OCI-LY3 (cell line): Measurements from ENCODE around the gene SLC7A5.
"Not testable (repeated sequence)": the region's sequence is repeated elsewhere in the genome, so short reads cannot be mapped to it uniquely, and the experiment has no call there.

Source experiments
- H2AFZ ChIP-seq: fragments of 200-600, 300-600 bp; shearing (Covaris generic); 2 replicates; pipeline ENCODE4 v1.6.0; 2014; ENCODE audit warnings: antibody characterized with exemption, low read depth, low read length
- H3K27ac ChIP-seq: fragments of 200-600, 300-600 bp; sonication (generic); 2 replicates; pipeline ENCODE4 v1.5.1; 2014; ENCODE audit warnings: mild to moderate bottlenecking, low read length, moderate library complexity, mixed read lengths
- H3K27me3 ChIP-seq: fragments of 200-600, 300-600 bp; sonication (generic); 2 replicates; pipeline ENCODE4 v1.6.1; 2014; ENCODE audit warnings: low read depth, low read length, mixed read lengths
- H3K36me3 ChIP-seq: fragments of 200-600, 300-600 bp; sonication (generic); replicated peaks from 2 replicates; pipeline ENCODE3; 2014; ENCODE audit warnings: low read depth, low read length, mixed read lengths
- H3K4me1 ChIP-seq: fragments of 300-600, 200-600 bp; sonication (generic); 2 replicates; pipeline ENCODE4 v1.6.1; 2014; ENCODE audit warnings: low read length, mixed read lengths
- H3K4me2 ChIP-seq: fragments of 200-600, 300-600 bp; sonication (generic); 2 replicates; pipeline ENCODE4 v1.6.1; 2014; ENCODE audit warnings: low read length, mixed read lengths
- H3K4me3 ChIP-seq: fragments of 300-600, 200-600 bp; sonication (generic); 2 replicates; pipeline ENCODE4 v1.5.1; 2014; ENCODE audit warnings: antibody characterized with exemption, mild to moderate bottlenecking, low read length, moderate library complexity
- H3K79me2 ChIP-seq: fragments of 300-600, 200-600 bp; shearing (Covaris generic); 2 replicates; pipeline ENCODE4 v1.6.1; 2014; ENCODE audit warnings: mild to moderate bottlenecking, low read length, mixed read lengths
- H3K9ac ChIP-seq: fragments of 300-600, 200-600 bp; shearing (Covaris generic); 2 replicates; pipeline ENCODE4 v1.6.0; 2014; ENCODE audit warnings: mild to moderate bottlenecking, low read length, moderate library complexity
- H3K9me3 ChIP-seq: fragments of 200-600, 300-600 bp; shearing (Covaris generic); 2 replicates; pipeline ENCODE4 v1.6.1; 2014; ENCODE audit warnings: low read length, mixed read lengths; ENCODE audit not compliant: insufficient read depth
- H4K20me1 ChIP-seq: fragments of 200-600, 300-600 bp; sonication (generic); 2 replicates; pipeline ENCODE4 v1.6.1; 2016; ENCODE audit warnings: low read length, mixed read lengths; ENCODE audit not compliant: insufficient read depth
- EZH2phosphoT487 ChIP-seq: fragments of 200-600 bp; shearing (Covaris generic); IDR thresholded peaks from 2 replicates; pipeline ENCODE4 v1.6.1; 2018; ENCODE audit warnings: antibody characterized with exemption, mixed run types, low read depth
- TF ChIP-seq, protein P1 (sequence below): fragments of 200-600, 300-600 bp; sonication (generic); IDR thresholded peaks from 2 replicates; pipeline ENCODE4 v1.5.1; 2014; ENCODE audit warnings: antibody characterized with exemption, low read length, low read depth

SLC7A5 gene

DNA sequence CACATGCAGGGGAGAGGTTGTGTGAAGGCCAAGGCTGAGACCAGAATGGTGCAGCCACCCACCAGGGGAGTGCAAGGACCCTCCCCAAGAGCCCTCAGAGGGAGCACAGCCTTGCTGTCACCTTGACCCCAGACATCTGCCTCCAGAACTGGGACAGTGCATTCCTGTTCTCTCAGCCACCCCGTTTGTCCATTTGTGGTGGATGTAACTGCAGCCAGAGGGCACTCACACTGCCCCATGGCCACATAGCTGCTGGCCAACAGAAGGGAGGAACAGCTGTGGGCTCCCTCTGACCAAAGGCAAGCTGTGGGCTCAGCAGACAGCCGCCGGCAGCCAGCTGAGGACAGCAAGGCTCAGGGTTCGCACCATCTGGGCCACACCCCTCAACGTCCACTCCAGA, 53.7 kb downstream of the SLC7A5 start:
- Histone ChIP-seq H3K79me2 (no peaks in the 10 kb centered on the region), H3K36me3 (peaks cover 4% of the 10 kb centered on the region), H3K4me3 (no peak overlapping the region), H3K27me3 (no peaks in the 10 kb centered on the region), H3K27ac (no peak overlapping the region), H2AFZ (no peak overlapping the region), H4K20me1 (no peaks in the 10 kb centered on the region), H3K9ac (no peak overlapping the region), H3K4me1 (peaks cover 15% of the 10 kb centered on the region), H3K4me2 (no peak overlapping the region), H3K9me3 (peaks cover 26% of the 10 kb centered on the region; the same call in 1 of the 2 replicates)
- TF ChIP-seq, protein P1, sequence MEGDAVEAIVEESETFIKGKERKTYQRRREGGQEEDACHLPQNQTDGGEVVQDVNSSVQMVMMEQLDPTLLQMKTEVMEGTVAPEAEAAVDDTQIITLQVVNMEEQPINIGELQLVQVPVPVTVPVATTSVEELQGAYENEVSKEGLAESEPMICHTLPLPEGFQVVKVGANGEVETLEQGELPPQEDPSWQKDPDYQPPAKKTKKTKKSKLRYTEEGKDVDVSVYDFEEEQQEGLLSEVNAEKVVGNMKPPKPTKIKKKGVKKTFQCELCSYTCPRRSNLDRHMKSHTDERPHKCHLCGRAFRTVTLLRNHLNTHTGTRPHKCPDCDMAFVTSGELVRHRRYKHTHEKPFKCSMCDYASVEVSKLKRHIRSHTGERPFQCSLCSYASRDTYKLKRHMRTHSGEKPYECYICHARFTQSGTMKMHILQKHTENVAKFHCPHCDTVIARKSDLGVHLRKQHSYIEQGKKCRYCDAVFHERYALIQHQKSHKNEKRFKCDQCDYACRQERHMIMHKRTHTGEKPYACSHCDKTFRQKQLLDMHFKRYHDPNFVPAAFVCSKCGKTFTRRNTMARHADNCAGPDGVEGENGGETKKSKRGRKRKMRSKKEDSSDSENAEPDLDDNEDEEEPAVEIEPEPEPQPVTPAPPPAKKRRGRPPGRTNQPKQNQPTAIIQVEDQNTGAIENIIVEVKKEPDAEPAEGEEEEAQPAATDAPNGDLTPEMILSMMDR, result no peak
- no peak for TF ChIP-seq EZH2phosphoT487

DNA sequence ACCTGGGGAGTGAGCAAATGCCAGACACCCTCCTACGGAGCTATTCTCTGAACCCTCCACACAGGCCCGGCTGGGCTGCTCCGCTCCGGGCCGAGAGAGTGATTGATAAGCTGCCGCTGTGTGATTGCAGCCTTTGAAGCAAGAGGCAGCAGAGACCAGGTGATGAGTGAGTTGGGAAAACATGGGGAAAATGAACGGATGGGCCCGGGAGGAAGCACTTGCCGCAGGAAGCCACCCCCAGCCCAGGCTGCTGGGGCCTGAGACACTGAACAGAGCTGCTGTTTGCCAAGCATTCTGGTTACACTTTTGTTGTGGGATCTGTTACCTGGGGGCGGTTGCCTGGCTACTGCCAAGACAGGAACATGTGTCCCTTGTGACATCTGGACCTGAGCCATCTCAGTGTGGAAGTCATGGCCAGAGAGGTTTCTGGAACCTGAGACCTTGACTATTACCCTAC, 57.1 kb downstream of the SLC7A5 start:
- Histone ChIP-seq H4K20me1 (no peaks in the 10 kb centered on the region), H3K27me3 (no peaks in the 10 kb centered on the region), H3K9me3 (peaks cover 9% of the 10 kb centered on the region; the same call in 1 of the 2 replicates), H3K4me2 (no peak overlapping the region), H3K4me3 (no peak overlapping the region), H3K27ac (no peak overlapping the region), H3K36me3 (peaks cover 4% of the 10 kb centered on the region), H3K4me1 (peaks cover 44% of the 10 kb centered on the region), H3K79me2 (no peaks in the 10 kb centered on the region), H2AFZ (no peak overlapping the region), H3K9ac (no peak overlapping the region)
- TF ChIP-seq EZH2phosphoT487, result no peak
- TF ChIP-seq, protein P1, result no peak

DNA sequence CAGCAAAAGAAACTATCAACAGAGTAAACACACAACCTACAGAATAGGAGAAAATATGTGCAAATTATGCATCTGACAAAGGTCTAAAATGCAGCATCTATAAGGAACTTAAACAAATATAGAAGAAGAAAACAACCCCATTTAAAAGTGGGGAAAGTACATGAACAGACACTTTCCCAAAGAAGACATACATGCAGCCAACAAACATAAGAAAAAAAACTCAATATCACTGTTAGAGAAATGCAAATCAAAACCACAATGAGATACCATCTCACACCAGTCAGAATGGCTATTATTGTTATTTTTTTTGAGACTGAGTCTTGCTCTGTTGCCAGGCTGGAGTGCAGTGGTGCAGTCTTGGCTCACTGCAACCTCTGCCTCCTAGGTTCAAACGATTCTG, 57.9 kb downstream of the SLC7A5 start:
- not testable (repeated sequence) for H2AFZ ChIP-seq, H3K36me3 ChIP-seq, H3K9ac ChIP-seq, H3K79me2 ChIP-seq, H4K20me1 ChIP-seq, H3K27me3 ChIP-seq, H3K9me3 ChIP-seq
- Histone ChIP-seq H3K4me1 (peaks cover 51% of the 10 kb centered on the region), H3K4me2 (peak overlapping the region; percentile 50), H3K4me3 (0 out of 2 replicates have a peak overlapping the region, but pooled peaks have one; percentile 37), H3K27ac (peak overlapping the region; percentile 99)

DNA sequence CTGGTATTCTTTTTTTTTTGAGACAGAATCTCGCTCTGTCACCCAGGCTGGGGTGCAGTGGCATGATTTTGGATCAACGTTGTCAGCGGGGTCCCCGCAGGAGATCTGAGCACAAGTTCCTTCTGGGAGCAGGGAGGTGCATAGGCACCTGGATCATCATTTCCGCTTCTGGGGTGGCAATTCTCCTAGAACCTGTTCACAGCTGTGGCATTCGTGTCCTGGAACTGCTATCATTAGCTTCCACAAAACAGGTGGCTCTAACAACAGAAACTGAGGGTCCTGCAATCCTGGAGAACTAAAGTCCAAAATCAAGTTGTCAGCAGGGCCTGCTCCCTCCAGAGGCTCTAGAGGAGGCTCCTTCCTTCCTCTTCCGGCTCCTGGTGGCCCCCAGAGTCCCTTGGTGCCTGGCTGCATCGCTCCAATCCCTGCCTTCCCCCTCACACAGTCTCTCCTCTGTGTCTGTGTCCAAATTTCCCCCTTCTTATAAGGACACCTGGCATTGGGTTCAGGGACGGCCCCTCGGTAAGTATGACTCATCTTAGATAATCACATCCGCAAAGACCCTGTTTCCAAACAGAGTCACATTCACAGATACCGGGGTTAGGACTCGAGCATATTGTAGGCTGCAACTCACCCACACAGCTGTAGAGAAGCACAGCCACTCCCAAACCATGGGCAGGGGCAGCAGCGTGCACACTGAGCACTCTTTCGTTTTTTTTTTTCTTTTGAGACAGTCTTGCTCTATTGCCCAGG, 60.0 kb downstream of the SLC7A5 start:
- Histone ChIP-seq H4K20me1 (no peaks in the 10 kb centered on the region), H3K9ac (peak overlapping the region; percentile 95), H3K36me3 (no peaks in the 10 kb centered on the region), H2AFZ (no peak overlapping the region), H3K27me3 (no peaks in the 10 kb centered on the region), H3K4me3 (peak overlapping the region; percentile 75), H3K79me2 (no peaks in the 10 kb centered on the region), H3K4me1 (peaks cover 71% of the 10 kb centered on the region), H3K4me2 (peak overlapping the region; percentile 98), H3K9me3 (no peaks in the 10 kb centered on the region), H3K27ac (peak overlapping the region; percentile 99)
- TF ChIP-seq, protein P1, result no peak
- TF ChIP-seq EZH2phosphoT487, result no peak
